Bronchial epithelial cell (primary cell): Measurements from ENCODE around the gene PLAGL2. TPM values are rescaled to one million over a fixed set of nuclear protein-coding genes. Genes with fewer than 3 reads are reported as not detected.
"Not testable (repeated sequence)": the region's sequence is repeated elsewhere in the genome, so short reads cannot be mapped to it uniquely, and the experiment has no call there.

Experiments
- DNase-seq: peaks from one replicate; pipeline ENCODE4 v3.0.0-alpha.2; 2010; ENCODE audit warnings: low read depth
- FAIRE-seq: peaks from 2 replicates; lab custom pipeline; 2011; peaks lifted over from hg19 to GRCh38; lab: Jason Lieb, UNC
- H3K27me3 ChIP-seq: 2 replicates; pipeline ENCODE4 v1.5.1; 2011; ENCODE audit warnings: low read length; ENCODE audit not compliant: control insufficient read depth, insufficient read depth
- H3K36me3 ChIP-seq: 2 replicates; pipeline ENCODE4 v1.5.1; 2011; ENCODE audit warnings: low read length; ENCODE audit not compliant: control insufficient read depth, insufficient read depth
- H3K4me3 ChIP-seq: 2 replicates; pipeline ENCODE4 v1.5.1; 2011; ENCODE audit warnings: mild to moderate bottlenecking, low read depth, low read length, control low read depth
- CTCF ChIP-seq: IDR thresholded peaks from 2 replicates; pipeline ENCODE4 v1.5.1; 2011; ENCODE audit warnings: mild to moderate bottlenecking, moderate library complexity, low read length, control low read depth, inconsistent platforms; ENCODE audit not compliant: insufficient read depth, severe bottlenecking
- total RNA-seq: library from RNA; depleted of rRNA; stranded (reverse); fragments of >200 nt; gene quantifications from 2 replicates; pipeline ENCODE4 v1.2.1, GENCODE V29; 2014

The PLAGL2 gene
- total RNA-seq, 1 donor from 2014 or later, result 2.6 TPM

GRCh38 chr20:32195581-32195980 is 12.0 kb downstream of the PLAGL2 start:
- Histone ChIP-seq H3K36me3 (peaks cover 22% of the 10 kb centered on the region), H3K4me3 (no peak overlapping the region), H3K27me3 (no peaks in the 10 kb centered on the region)
- DNase-seq (no peak), FAIRE-seq (no peak)
- no peak for TF ChIP-seq CTCF

- no peak overlapping the region for H3K4me3 ChIP-seq
- FAIRE-seq (no peak), DNase-seq (no peak)
- no peak for TF ChIP-seq CTCF
- H3K27me3 ChIP-seq, result no peaks in the 10 kb centered on the region
- H3K36me3 ChIP-seq, result peaks cover 15% of the 10 kb centered on the region
These were observed 13.5 kb downstream of the PLAGL2 start for GRCh38 chr20:32193996-32194395.

GRCh38 chr20:32193336-32193735 is 14.2 kb downstream of the PLAGL2 start:
- peaks cover 15% of the 10 kb centered on the region for H3K36me3 ChIP-seq
- FAIRE-seq, DNase-seq, H3K4me3 ChIP-seq, H3K27me3 ChIP-seq: not testable (repeated sequence)

GRCh38 chr20:32192698-32193097 is 14.8 kb downstream of the PLAGL2 start:
- Histone ChIP-seq H3K4me3 (no peak overlapping the region), H3K36me3 (peaks cover 15% of the 10 kb centered on the region), H3K27me3 (no peaks in the 10 kb centered on the region)
- DNase-seq (no peak), FAIRE-seq (no peak)
- TF ChIP-seq CTCF, result no peak

- no peak for TF ChIP-seq CTCF
- Histone ChIP-seq H3K4me3 (no peak overlapping the region), H3K36me3 (peaks cover 13% of the 10 kb centered on the region), H3K27me3 (no peaks in the 10 kb centered on the region)
- DNase-seq (no peak), FAIRE-seq (peak; percentile 13)
These were observed 15.7 kb downstream of the PLAGL2 start for GRCh38 chr20:32191873-32192272.

GRCh38 chr20:32191422-32191821 is 16.1 kb downstream of the PLAGL2 start:
- TF ChIP-seq CTCF, result no peak
- Histone ChIP-seq H3K4me3 (no peak overlapping the region), H3K27me3 (no peaks in the 10 kb centered on the region), H3K36me3 (peaks cover 11% of the 10 kb centered on the region)
- DNase-seq (no peak), FAIRE-seq (no peak)
